IMR-90 (cell line): ENCODE results near the gene BMP5. TPM values are rescaled to one million over a fixed set of nuclear protein-coding genes. Genes with fewer than 3 reads are reported as not detected.

Experiments
- ATAC-seq: fragments of 200-7000 bp; cut with Tn5 transposase; 2 replicates; pipeline ENCODE4 v1.9.1; 2020; ENCODE audit warnings: low read depth, mild to moderate bottlenecking, moderate library complexity
- BruUV-seq: library from RNA; stranded (reverse); fragments of 400-500 nt; replicated peaks from 2 replicates; lab custom pipeline; 2021; lab: Mats Ljungman, UMichigan
- CTCF ChIA-PET: fragments of 300-600 bp; formaldehyde crosslinking; extraction: SDS; loops from one replicate; lab custom pipeline; 2021; ENCODE audit warnings: antibody characterized with exemption; lab: Yijun Ruan, JAX
- POLR2A ChIA-PET: fragments of 300-600 bp; sonication (Branson Sonifier 250); formaldehyde crosslinking; loops from one replicate; lab custom pipeline; 2022; ENCODE audit warnings: antibody characterized with exemption; ENCODE audit not compliant: unreplicated experiment; lab: Charles Lee
- DNase-seq: peaks from one replicate; pipeline ENCODE4 v3.0.0; 2013
- H2AFZ ChIP-seq: replicated peaks from 2 replicates; pipeline ENCODE3; 2013; ENCODE audit warnings: low read length, mild to moderate bottlenecking; ENCODE audit not compliant: poor library complexity
- H2AK5ac ChIP-seq: 2 replicates; pipeline ENCODE4 v1.6.1; 2013; ENCODE audit warnings: low read depth, low read length, inconsistent platforms
- H2AK9ac ChIP-seq: replicated peaks from 2 replicates; pipeline ENCODE3; 2013; ENCODE audit warnings: mild to moderate bottlenecking, low read depth, low read length, moderate library complexity; ENCODE audit not compliant: poor library complexity
- H2BK120ac ChIP-seq: 2 replicates; pipeline ENCODE4 v1.6.1; 2013; ENCODE audit warnings: low read depth, low read length, inconsistent platforms
- H2BK15ac ChIP-seq: 3 replicates; pipeline ENCODE4 v1.6.1; 2013; ENCODE audit warnings: low read depth, low read length, inconsistent platforms
- H2BK20ac ChIP-seq: 2 replicates; pipeline ENCODE4 v1.6.1; 2013; ENCODE audit warnings: low read depth, mild to moderate bottlenecking, inconsistent platforms, low read length, moderate library complexity
- H2BK5ac ChIP-seq: 2 replicates; pipeline ENCODE4 v1.6.1; 2013; ENCODE audit warnings: mild to moderate bottlenecking, low read depth, low read length, inconsistent platforms; ENCODE audit not compliant: poor library complexity, severe bottlenecking
- H3K14ac ChIP-seq: replicated peaks from 2 replicates; pipeline ENCODE4 v1.6.1; 2013; ENCODE audit warnings: low read depth, low read length, inconsistent platforms
- H3K18ac ChIP-seq: 2 replicates; pipeline ENCODE4 v1.6.1; 2013; ENCODE audit warnings: low read depth, low read length, control low read depth
- H3K23ac ChIP-seq: 2 replicates; pipeline ENCODE4 v1.6.1; 2013; ENCODE audit warnings: low read depth, low read length, inconsistent platforms
- H3K27ac ChIP-seq: 2 replicates; pipeline ENCODE4 v1.5.1; 2013; ENCODE audit warnings: mild to moderate bottlenecking, control low read depth, low read length; ENCODE audit not compliant: insufficient read depth
- H3K27me3 ChIP-seq: 2 replicates; pipeline ENCODE4 v1.6.1; 2013; ENCODE audit warnings: low read length; ENCODE audit not compliant: control insufficient read depth, insufficient read depth
- H3K36me3 ChIP-seq: 2 replicates; pipeline ENCODE4 v1.6.1; 2013; ENCODE audit warnings: low read length, mixed read lengths; ENCODE audit not compliant: control insufficient read depth, insufficient read depth
- H3K4ac ChIP-seq: 2 replicates; pipeline ENCODE4 v1.6.1; 2013; ENCODE audit warnings: low read depth, low read length, inconsistent platforms
- H3K4me1 ChIP-seq: 2 replicates; pipeline ENCODE4 v1.6.1; 2013; ENCODE audit warnings: low read length, mixed read lengths; ENCODE audit not compliant: control insufficient read depth, insufficient read depth
- H3K4me2 ChIP-seq: 2 replicates; pipeline ENCODE4 v1.6.1; 2013; ENCODE audit warnings: low read depth, mild to moderate bottlenecking, control low read depth, low read length, moderate library complexity
- H3K4me3 ChIP-seq: 2 replicates; pipeline ENCODE4 v1.5.1; 2013; ENCODE audit warnings: low read depth, mild to moderate bottlenecking, control low read depth, low read length, moderate library complexity; ENCODE audit not compliant: insufficient read depth
- H3K56ac ChIP-seq: 2 replicates; pipeline ENCODE4 v1.6.1; 2013; ENCODE audit warnings: low read length, inconsistent platforms; ENCODE audit not compliant: insufficient read depth; ENCODE audit errors: extremely low read depth
- H3K79me1 ChIP-seq, 2 experiments: 2 replicates each; pipeline ENCODE4 v1.6.1; 2013; ENCODE audit warnings: low read length in 2 of 2, inconsistent platforms in 1 of 2, low read depth in 1 of 2
- H3K9ac ChIP-seq: 2 replicates; pipeline ENCODE4 v1.6.1; 2013; ENCODE audit warnings: low read depth, low read length, control low read depth
- H3K9me1 ChIP-seq: 2 replicates; pipeline ENCODE4 v1.6.1; 2013; ENCODE audit warnings: low read length, inconsistent platforms; ENCODE audit not compliant: insufficient read depth
- H3K9me3 ChIP-seq: 2 replicates; pipeline ENCODE4 v1.6.1; 2013; ENCODE audit warnings: low read length; ENCODE audit not compliant: control insufficient read depth, insufficient read depth
- H4K20me1 ChIP-seq: 2 replicates; pipeline ENCODE4 v1.6.1; 2013; ENCODE audit warnings: low read length, inconsistent platforms; ENCODE audit not compliant: insufficient read depth
- H4K5ac ChIP-seq: 2 replicates; pipeline ENCODE4 v1.6.1; 2013; ENCODE audit warnings: mild to moderate bottlenecking, low read depth, low read length, control low read depth
- H4K8ac ChIP-seq, 2 experiments: 2 replicates each; pipeline ENCODE4 v1.6.1; 2013; ENCODE audit warnings: low read depth in 2 of 2, low read length in 2 of 2, control low read depth in 1 of 2, inconsistent platforms in 1 of 2
- H4K91ac ChIP-seq: 2 replicates; pipeline ENCODE4 v1.6.1; 2013; ENCODE audit warnings: low read depth, low read length, inconsistent platforms; ENCODE audit not compliant: insufficient read depth
- FOS ChIP-seq: fragments of 150-350 bp; IDR thresholded peaks from 2 replicates; pipeline ENCODE4 v1.6.1; 2016; ENCODE audit warnings: low read depth, low read length
- MXI1 ChIP-seq: IDR thresholded peaks from 2 replicates; pipeline ENCODE4 v1.6.1; 2012; ENCODE audit warnings: low read depth, mild to moderate bottlenecking, low read length, moderate library complexity, borderline replicate concordance
- RCOR1 ChIP-seq: IDR thresholded peaks from 2 replicates; pipeline ENCODE4 v1.6.1; 2012; ENCODE audit warnings: mild to moderate bottlenecking, low read length, improper control_type of control experiment; ENCODE audit not compliant: insufficient replicate concordance
- WGBS, 2 experiments: methylation state at CpG; one replicate each; pipeline versions ENCODE4 v1.1.5 to v1.1.7; 2013; ENCODE audit warnings: missing lambda C conversion rate in 2 of 2; ENCODE audit not compliant: insufficient read length in 1 of 2; ENCODE audit errors: extremely low coverage in 2 of 2; 5-methylcytosine and 5-hydroxymethylcytosine counted together
- dilution Hi-C: fragments of 300-500 bp; cut with HindIII; formaldehyde crosslinking; loops from one replicate; pipeline ENCODE4 v1.14.3; 2018; ENCODE audit warnings: low sequenced_read_pairs; ENCODE audit not compliant: unreplicated experiment
- in situ Hi-C: fragments of 300-500 bp; cut with MboI; formaldehyde crosslinking; loops from 3 replicates; pipeline ENCODE4 v1.14.3; 2019; ENCODE audit warnings: low sequenced_read_pairs, inconsistent platforms, mixed read lengths
- intact Hi-C: fragments of 100-400 bp; cut with micrococcal nuclease; formaldehyde crosslinking; loops from 2 replicates; pipeline ENCODE4 v1.10.0; 2022
- polyA plus RNA-seq, 3 experiments: library from polyadenylated mRNA; depleted of rRNA; stranded (reverse); fragments of >200 nt; gene quantifications; 2 replicates each; pipeline ENCODE4 v1.2.3, GENCODE V29; 2012; ENCODE audit warnings: low replicate concordance in 1 of 3
- total RNA-seq: library from RNA; depleted of rRNA; stranded (reverse); fragments of >200 nt; gene quantifications from 2 replicates; pipeline ENCODE4 v1.2.3, GENCODE V29; 2012

BMP5 gene
- total and polyA plus RNA-seq, 2 of the 4 experiments (the other 2 are of a cell fraction) = under 0.01 to 0.02 TPM

DNA sequence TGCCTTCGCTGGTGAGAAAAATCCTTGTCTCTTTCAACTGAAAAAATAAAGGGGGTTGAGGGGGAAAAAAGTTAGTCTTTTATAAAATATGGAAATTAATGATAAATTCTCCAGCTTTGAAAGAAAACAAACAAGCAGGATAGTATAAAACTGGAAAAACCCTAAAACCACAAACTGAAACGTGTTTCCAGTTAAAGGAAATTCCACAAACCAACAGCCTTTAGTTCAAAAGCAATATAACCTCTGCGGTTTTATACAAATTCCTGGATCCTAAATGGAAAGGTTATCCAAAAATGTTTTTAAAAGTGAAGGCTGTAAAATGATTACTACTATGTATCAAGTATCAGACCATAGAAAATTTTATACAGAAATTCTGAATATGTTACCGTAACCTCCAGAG lies 55.6 kb downstream of the BMP5 start:
- in situ Hi-C loops = no loop called here
- H4K8ac ChIP-seq = no peak overlapping the region
- H3K9ac ChIP-seq = no peak overlapping the region
- H3K27ac ChIP-seq = no peak overlapping the region
- ChIA-PET POLR2A (no interaction called here), CTCF (no interaction called here)
- H2BK15ac ChIP-seq = no peak overlapping the region
- dilution Hi-C loops = no loop called here
- no peaks in the 10 kb centered on the region for H4K20me1 ChIP-seq
- no peak overlapping the region for H3K56ac ChIP-seq
- no TSS peak for BruUV-seq
- no peak overlapping the region for H3K4me3 ChIP-seq
- WGBS, 2 experiments = no CpG with 5 or more reads among the region's 4 CpGs
- intact Hi-C loops = no loop called here
- H3K9me1 ChIP-seq = no peaks in the 10 kb centered on the region
- H3K14ac ChIP-seq = no peak overlapping the region
- no peaks in the 10 kb centered on the region for H3K9me3 ChIP-seq
- no peak for ATAC-seq
- H3K36me3 ChIP-seq = no peaks in the 10 kb centered on the region
- H3K23ac ChIP-seq = no peak overlapping the region
- H2BK120ac ChIP-seq = no peak overlapping the region
- no peak for TF ChIP-seq RCOR1
- TF ChIP-seq MXI1 = no peak
- TF ChIP-seq FOS = no peak
- no peak overlapping the region for H4K91ac ChIP-seq
- H3K79me1 ChIP-seq = no peaks in the 10 kb centered on the region
- H3K27me3 ChIP-seq = no peaks in the 10 kb centered on the region
- no peaks in the 10 kb centered on the region for H3K4me1 ChIP-seq
- no peak overlapping the region for H4K5ac ChIP-seq
- no peak for DNase-seq
- no peak overlapping the region for H2AFZ ChIP-seq
- H2AK9ac ChIP-seq = no peak overlapping the region
- H3K18ac ChIP-seq = no peak overlapping the region
- no peak overlapping the region for H3K4ac ChIP-seq
- no peak overlapping the region for H3K4me2 ChIP-seq
- H2BK5ac ChIP-seq = no peak overlapping the region
- H2AK5ac ChIP-seq = no peak overlapping the region
- H2BK20ac ChIP-seq = no peak overlapping the region
